H1 (cell line): ENCODE data around the gene SLC6A6.

Experiments
- CHD2 ChIP-seq: IDR thresholded peaks from 2 replicates; pipeline ENCODE4 v1.6.1; 2012; ENCODE audit warnings: low read length, improper control_type of control experiment
- EGR1 ChIP-seq: IDR thresholded peaks from 2 replicates; pipeline ENCODE4 v1.6.1; 2011; ENCODE audit warnings: low read depth, low read length, borderline replicate concordance
- EP300 ChIP-seq, 2 experiments: IDR thresholded peaks; 1 replicate in 1 of 2; 2 replicates in 1 of 2; pipeline ENCODE4 v1.6.1; 2011 to 2012; ENCODE audit warnings: low read depth in 2 of 2, low read length in 2 of 2, mild to moderate bottlenecking in 2 of 2, borderline replicate concordance in 1 of 2, inconsistent platforms in 1 of 2, moderate library complexity in 1 of 2
- MAX ChIP-seq: IDR thresholded peaks from 2 replicates; pipeline ENCODE4 v1.6.1; 2012; ENCODE audit warnings: inconsistent platforms
- POLR2A ChIP-seq, 2 experiments: IDR thresholded peaks; 1 replicate in 1 of 2; 2 replicates in 1 of 2; pipeline ENCODE4 v1.6.1; 2011; ENCODE audit warnings: low read depth in 2 of 2, low read length in 2 of 2, mild to moderate bottlenecking in 2 of 2; ENCODE audit errors: control extremely low read depth in 1 of 2
- POLR2AphosphoS5 ChIP-seq: IDR thresholded peaks from 2 replicates; pipeline ENCODE4 v1.6.1; 2011; ENCODE audit warnings: low read depth, low read length
- RFX5 ChIP-seq: IDR thresholded peaks from 2 replicates; pipeline ENCODE4 v1.6.1; 2011; ENCODE audit warnings: low read depth, low read length, improper control_type of control experiment, borderline replicate concordance
- SIRT6 ChIP-seq: IDR thresholded peaks from one replicate; pipeline ENCODE4 v1.7.1; 2012; ENCODE audit warnings: low read length, inconsistent platforms
- TBP ChIP-seq: IDR thresholded peaks from 2 replicates; pipeline ENCODE4 v1.6.1; 2011; ENCODE audit warnings: low read depth, low read length, improper control_type of control experiment
- TF ChIP-seq, protein P1 (sequence below), 3 experiments: IDR thresholded peaks; 1 replicate in 2 of 3; 2 replicates in 1 of 3; pipeline versions ENCODE4 v1.5.1 to v1.6.1; 2011; ENCODE audit warnings: low read length in 3 of 3, mild to moderate bottlenecking in 3 of 3, inconsistent platforms in 2 of 3, low read depth in 1 of 3, moderate library complexity in 1 of 3; ENCODE audit not compliant: insufficient read depth in 1 of 3; ENCODE audit errors: control extremely low read depth in 1 of 3

DNA sequence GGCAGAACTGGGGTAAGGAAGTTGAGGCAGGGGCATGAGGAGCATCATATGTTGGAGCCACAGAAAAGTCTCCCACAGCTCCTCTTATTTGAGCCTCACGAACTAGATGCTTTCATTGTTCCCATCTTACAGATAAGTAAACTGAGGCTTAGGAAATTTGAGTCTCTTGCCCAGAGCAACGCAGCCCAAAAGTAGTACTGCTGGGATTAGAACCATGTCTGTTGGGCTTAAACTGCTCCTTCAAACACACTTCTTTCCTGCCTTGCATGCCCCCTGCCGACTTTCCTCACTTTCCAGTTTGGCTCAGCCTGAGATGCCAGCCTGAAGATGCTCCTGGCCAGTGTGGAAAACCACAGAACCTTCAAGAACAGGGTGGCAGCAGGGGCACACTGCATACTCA is 43.1 kb upstream of the SLC6A6 start:
- TF ChIP-seq POLR2AphosphoS5 (no peak), SIRT6 (no peak), CHD2 (no peak), RFX5 (no peak), MAX (no peak), TBP (no peak), POLR2A (IDR thresholded peaks at IDR 0.05; ENCODE audit: control extremely low read depth in 1 of 2, low read depth in 2 of 2, low read length in 2 of 2) (no peak), EGR1 (no peak), EP300 (IDR thresholded peaks at IDR 0.05; ENCODE audit: borderline replicate concordance in 1 of 2, low read depth in 2 of 2, low read length in 2 of 2) (no peak)
- TF ChIP-seq, protein P1, sequence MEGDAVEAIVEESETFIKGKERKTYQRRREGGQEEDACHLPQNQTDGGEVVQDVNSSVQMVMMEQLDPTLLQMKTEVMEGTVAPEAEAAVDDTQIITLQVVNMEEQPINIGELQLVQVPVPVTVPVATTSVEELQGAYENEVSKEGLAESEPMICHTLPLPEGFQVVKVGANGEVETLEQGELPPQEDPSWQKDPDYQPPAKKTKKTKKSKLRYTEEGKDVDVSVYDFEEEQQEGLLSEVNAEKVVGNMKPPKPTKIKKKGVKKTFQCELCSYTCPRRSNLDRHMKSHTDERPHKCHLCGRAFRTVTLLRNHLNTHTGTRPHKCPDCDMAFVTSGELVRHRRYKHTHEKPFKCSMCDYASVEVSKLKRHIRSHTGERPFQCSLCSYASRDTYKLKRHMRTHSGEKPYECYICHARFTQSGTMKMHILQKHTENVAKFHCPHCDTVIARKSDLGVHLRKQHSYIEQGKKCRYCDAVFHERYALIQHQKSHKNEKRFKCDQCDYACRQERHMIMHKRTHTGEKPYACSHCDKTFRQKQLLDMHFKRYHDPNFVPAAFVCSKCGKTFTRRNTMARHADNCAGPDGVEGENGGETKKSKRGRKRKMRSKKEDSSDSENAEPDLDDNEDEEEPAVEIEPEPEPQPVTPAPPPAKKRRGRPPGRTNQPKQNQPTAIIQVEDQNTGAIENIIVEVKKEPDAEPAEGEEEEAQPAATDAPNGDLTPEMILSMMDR (IDR thresholded peaks at IDR 0.05; ENCODE audit: control extremely low read depth in 1 of 3, insufficient read depth in 1 of 3, low read depth in 1 of 3, low read length in 3 of 3), result no peak
